A549 (cell line): ENCODE measurements around the gene BEAN1. TPM values are rescaled to one million over a fixed set of nuclear protein-coding genes. Genes with fewer than 3 reads are reported as not detected.
"Not testable (repeated sequence)": the region's sequence is repeated elsewhere in the genome, so short reads cannot be mapped to it uniquely, and the experiment has no call there.

Experiments used
- ATAC-seq, 2 experiments: fragments of 200-7000 bp in 1 of 2; fragments of >200 bp in 1 of 2; cut with Nextera tagmentation in 1 of 2; cut with Tn5 transposase in 1 of 2; 3 replicates each; pipeline versions ENCODE4 v1.8.0 to v1.9.1; 2018 to 2020; ENCODE audit warnings: mild to moderate bottlenecking in 1 of 2, moderate library complexity in 1 of 2
- CTCF ChIA-PET: fragments of 300-600 bp; sonication (Branson Sonifier 250); formaldehyde crosslinking; extraction: SDS; loops from one replicate; lab custom pipeline; 2021; ENCODE audit warnings: antibody characterized with exemption, inconsistent platforms; lab: Yijun Ruan, JAX
- POLR2A ChIA-PET: fragments of 350-600 bp; formaldehyde crosslinking; extraction: SDS; loops from one replicate; lab custom pipeline; 2021; ENCODE audit warnings: antibody characterized with exemption, inconsistent platforms; lab: Yijun Ruan, JAX
- DNase-seq, 2 experiments: peaks; one replicate each; pipeline versions ENCODE4 v3.0.0 to v3.0.0-alpha.2; 2011 to 2016; ENCODE audit warnings: low read depth in 1 of 2, low spot score in 1 of 2
- FAIRE-seq: peaks from 2 replicates; lab custom pipeline; 2011; peaks lifted over from hg19 to GRCh38; lab: Jason Lieb, UNC
- H3K27ac ChIP-seq, 2 experiments: fragments of >200 bp; sonication (Bioruptor Twin); formaldehyde crosslinking; 3 replicates each; pipeline ENCODE4 v1.5.1; 2016 to 2017
- H3K4me1 ChIP-seq: fragments of >200 bp; sonication (Bioruptor Twin); formaldehyde crosslinking; 3 replicates; pipeline ENCODE4 v1.6.1; 2016
- H3K4me2 ChIP-seq: fragments of >200 bp; sonication (Bioruptor Twin); formaldehyde crosslinking; 3 replicates; pipeline ENCODE4 v1.6.1; 2016
- H3K4me3 ChIP-seq: fragments of >200 bp; sonication (Bioruptor Twin); formaldehyde crosslinking; 3 replicates; pipeline ENCODE4 v1.5.1; 2016
- H3K9me3 ChIP-seq: fragments of >200 bp; sonication (Bioruptor Twin); formaldehyde crosslinking; 3 replicates; pipeline ENCODE4 v1.6.1; 2016
- ATOH8 ChIP-seq: fragments of 250-450 bp; sonication (Bioruptor Pico); IDR thresholded peaks from 2 replicates; pipeline ENCODE4 v1.5.0; 2020; ENCODE audit warnings: low read depth, mild to moderate bottlenecking, moderate library complexity
- CHD2 ChIP-seq: fragments of 150-350 bp; IDR thresholded peaks from 2 replicates; pipeline ENCODE4 v1.6.1; 2014; ENCODE audit warnings: low read length; ENCODE audit not compliant: partially characterized antibody
- EHMT2 ChIP-seq: fragments of 200-600 bp; sonication (generic); IDR thresholded peaks from 2 replicates; pipeline ENCODE4 v1.6.1; 2016; ENCODE audit warnings: antibody characterized with exemption, low read depth, mild to moderate bottlenecking, moderate library complexity
- EP300 ChIP-seq, 2 experiments: fragments of >200 bp; sonication (Bioruptor Twin); formaldehyde crosslinking; IDR thresholded peaks; 2 replicates in 1 of 2; 3 replicates in 1 of 2; pipeline ENCODE4 v1.6.1; 2016 to 2017
- FOSB ChIP-seq: fragments of 250-450 bp; sonication (Bioruptor Pico); IDR thresholded peaks from 2 replicates; pipeline ENCODE4 v1.5.0; 2020; ENCODE audit warnings: mild to moderate bottlenecking, moderate library complexity
- KDM1A ChIP-seq: fragments of 200-600 bp; sonication (generic); IDR thresholded peaks from 2 replicates; pipeline ENCODE4 v1.6.1; 2016; ENCODE audit warnings: low read depth, mild to moderate bottlenecking
- MYC ChIP-seq: IDR thresholded peaks from 2 replicates; pipeline ENCODE4 v1.6.1; 2012; ENCODE audit warnings: mild to moderate bottlenecking, inconsistent platforms, low read length, improper control_type of control experiment, borderline replicate concordance
- NPAS2 ChIP-seq: fragments of 250-450 bp; sonication (Bioruptor Pico); IDR thresholded peaks from 2 replicates; pipeline ENCODE4 v1.8.0; 2022; ENCODE audit warnings: mild to moderate bottlenecking, moderate library complexity, borderline replicate concordance
- POLR2AphosphoS2 ChIP-seq: conservative IDR thresholded peaks from 2 replicates; pipeline ENCODE4 v1.6.1; 2012; ENCODE audit warnings: low read length, improper control_type of control experiment, inconsistent platforms
- RNF2 ChIP-seq: fragments of 200-600 bp; sonication (generic); IDR thresholded peaks from 2 replicates; pipeline ENCODE4 v1.6.1; 2016; ENCODE audit warnings: low read depth, mild to moderate bottlenecking, antibody characterized with exemption, moderate library complexity, borderline replicate concordance
- SREBF2 ChIP-seq: fragments of 450-650 bp; IDR thresholded peaks from 2 replicates; pipeline ENCODE4 v1.6.1; 2014; ENCODE audit warnings: mild to moderate bottlenecking, moderate library complexity
- ZFP36 ChIP-seq: fragments of 450-650 bp; IDR thresholded peaks from 2 replicates; pipeline ENCODE4 v1.6.1; 2014; ENCODE audit warnings: borderline replicate concordance; ENCODE audit not compliant: partially characterized antibody
- WGBS: methylation state at CpG from one replicate; pipeline ENCODE4 v1.1.6; 2017; ENCODE audit errors: missing lambda C conversion rate; 5-methylcytosine and 5-hydroxymethylcytosine counted together
- polyA plus RNA-seq, 4 experiments: library from polyadenylated mRNA; depleted of rRNA in 3 of 4; stranded (reverse); fragments of >200 nt; fragmentation: RNase III in 1 of 4; extraction: RNeasy Plus Mini Kit Qiagen cat#74134 plus additional on column Dnase treatment in 1 of 4; gene quantifications; 2 replicates in 3 of 4; 3 replicates in 1 of 4; pipeline ENCODE4 v1.2.3, GENCODE V29; 2011 to 2017
- TF ChIP-seq, protein P1 (sequence below): fragments of 150-350 bp; IDR thresholded peaks from 2 replicates; pipeline ENCODE4 v1.6.1; 2014; ENCODE audit warnings: low read depth, mild to moderate bottlenecking, low read length
- TF ChIP-seq, protein P2 (sequence below): fragments of >200 bp; sonication (Bioruptor Twin); formaldehyde crosslinking; IDR thresholded peaks from 3 replicates; pipeline ENCODE4 v1.5.1; 2016
- TF ChIP-seq, protein P3 (sequence below): fragments of 450-650 bp; IDR thresholded peaks from 2 replicates; pipeline ENCODE4 v1.6.1; 2014; ENCODE audit warnings: antibody characterized with exemption

Gene BEAN1
- polyA plus RNA-seq, 2 of the 4 experiments (the other 2 are of a cell fraction): 0.98 to 1.7 TPM

DNA sequence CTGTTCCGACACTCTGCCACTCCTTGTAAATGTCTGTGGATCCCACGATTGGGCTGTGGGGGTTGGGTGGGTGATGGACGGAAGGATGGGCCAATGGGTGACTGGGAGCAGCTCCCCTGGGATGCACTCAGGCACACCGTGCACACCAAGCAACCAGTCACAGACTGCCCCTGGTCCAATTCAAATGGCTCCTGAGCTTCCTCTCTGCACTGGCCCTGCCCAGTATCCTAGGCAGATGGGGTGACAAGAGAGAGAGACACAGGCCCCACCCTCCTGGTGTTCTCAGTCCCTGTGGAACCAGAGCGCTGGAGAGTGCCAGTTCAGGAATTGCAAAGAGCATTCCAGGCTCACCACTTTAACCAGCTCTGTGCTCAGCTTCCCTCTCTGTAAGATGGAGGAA, 32.8 kb downstream of the BEAN1 start:
- FAIRE-seq: no peak
- Histone ChIP-seq H3K4me2 (no peak overlapping the region), H3K4me3 (no peak overlapping the region), H3K9me3 (no peaks in the 10 kb centered on the region), H3K27ac (no peak overlapping the region), H3K4me1 (0 out of 3 replicates have a peak, but pooled peaks cover 3% of the 10 kb centered on the region)
- DNase-seq: no peak
- CTCF ChIA-PET: interaction anchor here (1.2 to 2.0 kb wide), 3 partner anchors 14 to 55 kb away, joined by 3 to 5 read pairs (median 4); no protein-coding TSS in a partner anchor
- 76% methylated on average over 5 of the region's 5 CpGs for WGBS
- ATAC-seq: peak; percentile 23 to 70; a peak in 3 of 6 replicates
- TF ChIP-seq, protein P1, sequence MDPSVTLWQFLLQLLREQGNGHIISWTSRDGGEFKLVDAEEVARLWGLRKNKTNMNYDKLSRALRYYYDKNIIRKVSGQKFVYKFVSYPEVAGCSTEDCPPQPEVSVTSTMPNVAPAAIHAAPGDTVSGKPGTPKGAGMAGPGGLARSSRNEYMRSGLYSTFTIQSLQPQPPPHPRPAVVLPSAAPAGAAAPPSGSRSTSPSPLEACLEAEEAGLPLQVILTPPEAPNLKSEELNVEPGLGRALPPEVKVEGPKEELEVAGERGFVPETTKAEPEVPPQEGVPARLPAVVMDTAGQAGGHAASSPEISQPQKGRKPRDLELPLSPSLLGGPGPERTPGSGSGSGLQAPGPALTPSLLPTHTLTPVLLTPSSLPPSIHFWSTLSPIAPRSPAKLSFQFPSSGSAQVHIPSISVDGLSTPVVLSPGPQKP: no peak
- TF ChIP-seq, protein P2, sequence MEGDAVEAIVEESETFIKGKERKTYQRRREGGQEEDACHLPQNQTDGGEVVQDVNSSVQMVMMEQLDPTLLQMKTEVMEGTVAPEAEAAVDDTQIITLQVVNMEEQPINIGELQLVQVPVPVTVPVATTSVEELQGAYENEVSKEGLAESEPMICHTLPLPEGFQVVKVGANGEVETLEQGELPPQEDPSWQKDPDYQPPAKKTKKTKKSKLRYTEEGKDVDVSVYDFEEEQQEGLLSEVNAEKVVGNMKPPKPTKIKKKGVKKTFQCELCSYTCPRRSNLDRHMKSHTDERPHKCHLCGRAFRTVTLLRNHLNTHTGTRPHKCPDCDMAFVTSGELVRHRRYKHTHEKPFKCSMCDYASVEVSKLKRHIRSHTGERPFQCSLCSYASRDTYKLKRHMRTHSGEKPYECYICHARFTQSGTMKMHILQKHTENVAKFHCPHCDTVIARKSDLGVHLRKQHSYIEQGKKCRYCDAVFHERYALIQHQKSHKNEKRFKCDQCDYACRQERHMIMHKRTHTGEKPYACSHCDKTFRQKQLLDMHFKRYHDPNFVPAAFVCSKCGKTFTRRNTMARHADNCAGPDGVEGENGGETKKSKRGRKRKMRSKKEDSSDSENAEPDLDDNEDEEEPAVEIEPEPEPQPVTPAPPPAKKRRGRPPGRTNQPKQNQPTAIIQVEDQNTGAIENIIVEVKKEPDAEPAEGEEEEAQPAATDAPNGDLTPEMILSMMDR: no peak
- no peak for TF ChIP-seq EHMT2
- TF ChIP-seq MYC: no peak
- POLR2A ChIA-PET: no interaction called here

- Histone ChIP-seq H3K4me1 (0 out of 3 replicates have a peak, but pooled peaks cover 3% of the 10 kb centered on the region), H3K9me3 (no peaks in the 10 kb centered on the region), H3K4me3 (no peak overlapping the region), H3K4me2 (no peak overlapping the region), H3K27ac (no peak overlapping the region)
- FAIRE-seq (no peak), DNase-seq (no peak), ATAC-seq (no peak)
- TF ChIP-seq ATOH8: no peak
- peak; percentile 48 for TF ChIP-seq ZFP36
- CTCF ChIA-PET: interaction anchor here (0.9 to 1.9 kb wide), 3 partner anchors 11 to 55 kb away, joined by 3 to 4 read pairs (median 4); no protein-coding TSS in a partner anchor
- POLR2A ChIA-PET: interaction anchor here (0.7 kb wide), 1 partner anchor 54 kb away, joined by 3 read pairs; no protein-coding TSS in a partner anchor
- 52% methylated on average over 1 of the region's 1 CpG for WGBS
Observed at GRCh38 chr16:66460703-66461102, 33.6 kb downstream of the BEAN1 start.

- TF ChIP-seq SREBF2 (no peak), NPAS2 (CRISPR knock-in tag) (no peak), FOSB (CRISPR knock-in tag) (no peak), RNF2 (no peak), EP300 (IDR thresholded peaks at IDR 0.05) (no peak), KDM1A (no peak), ATOH8 (no peak), POLR2AphosphoS2 (no peak), EHMT2 (no peak), CHD2 (no peak)
- TF ChIP-seq, protein P3, sequence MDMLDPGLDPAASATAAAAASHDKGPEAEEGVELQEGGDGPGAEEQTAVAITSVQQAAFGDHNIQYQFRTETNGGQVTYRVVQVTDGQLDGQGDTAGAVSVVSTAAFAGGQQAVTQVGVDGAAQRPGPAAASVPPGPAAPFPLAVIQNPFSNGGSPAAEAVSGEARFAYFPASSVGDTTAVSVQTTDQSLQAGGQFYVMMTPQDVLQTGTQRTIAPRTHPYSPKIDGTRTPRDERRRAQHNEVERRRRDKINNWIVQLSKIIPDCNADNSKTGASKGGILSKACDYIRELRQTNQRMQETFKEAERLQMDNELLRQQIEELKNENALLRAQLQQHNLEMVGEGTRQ: no peak
- TF ChIP-seq, protein P2: no peak
Observed at GRCh38 chr16:66462912-66463311, 35.8 kb downstream of the BEAN1 start.

DNA sequence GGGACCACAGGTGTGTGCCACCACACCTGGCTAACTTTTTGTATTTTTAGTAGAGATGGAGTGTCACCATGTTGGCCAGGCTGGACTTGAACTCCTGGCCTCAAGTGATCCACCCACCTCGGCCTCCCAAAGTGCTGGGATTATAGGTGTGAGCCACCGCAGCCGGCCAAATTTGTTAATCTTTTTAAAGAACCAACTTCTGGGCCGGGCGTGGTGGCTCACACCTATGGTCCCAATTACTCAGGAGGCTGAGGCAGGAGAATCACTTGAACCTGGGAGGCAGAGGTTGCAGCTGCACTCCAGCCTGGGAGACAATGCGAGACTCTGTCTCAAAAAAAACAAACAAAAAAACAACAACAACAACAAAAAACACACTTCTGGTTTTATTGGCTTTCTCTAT, 38.9 kb downstream of the BEAN1 start:
- H3K4me3 ChIP-seq, ATAC-seq, FAIRE-seq, H3K9me3 ChIP-seq, H3K27ac ChIP-seq, H3K4me1 ChIP-seq, H3K4me2 ChIP-seq, DNase-seq: not testable (repeated sequence)
- POLR2A ChIA-PET: interaction anchor here (0.6 kb wide), 1 partner anchor 1596 kb away, joined by 3 read pairs; no protein-coding TSS in a partner anchor
- 80% methylated on average over 6 of the region's 6 CpGs for WGBS
- CTCF ChIA-PET: interaction anchor here (1.4 kb wide), 1 partner anchor 10 kb away, joined by 4 read pairs; no protein-coding TSS in a partner anchor

More at GRCh38 chr16:66462912-66463311, 35.8 kb downstream of the BEAN1 start:
- no peak for ATAC-seq
- Histone ChIP-seq H3K4me2 (no peak overlapping the region), H3K27ac (no peak overlapping the region), H3K9me3 (no peaks in the 10 kb centered on the region), H3K4me3 (no peak overlapping the region), H3K4me1 (no peaks in the 10 kb centered on the region)
- WGBS: 63% methylated on average over 1 of the region's 1 CpG
- ChIA-PET CTCF (interaction anchor here (1.1 to 1.9 kb wide), 6 partner anchors 11 to 106 kb away, joined by 3 to 7 read pairs (median 4); no protein-coding TSS in a partner anchor), POLR2A (no interaction called here)
- no peak for FAIRE-seq
- no peak for DNase-seq

GRCh38 chr16:66466636-66467035, 39.5 kb downstream of the BEAN1 start:
- not testable (repeated sequence) for H3K9me3 ChIP-seq, FAIRE-seq, H3K27ac ChIP-seq, H3K4me2 ChIP-seq, H3K4me1 ChIP-seq, DNase-seq, ATAC-seq, H3K4me3 ChIP-seq
- 84% methylated on average over 6 of the region's 6 CpGs for WGBS
- CTCF ChIA-PET: interaction anchor here (1.4 kb wide), 1 partner anchor 11 kb away, joined by 4 read pairs; no protein-coding TSS in a partner anchor
- POLR2A ChIA-PET: interaction anchor here (0.6 kb wide), 1 partner anchor 1596 kb away, joined by 3 read pairs; no protein-coding TSS in a partner anchor
